Left lung (tissue), 10 donors: ENCODE data around the gene LARP1. TPM values are rescaled to one million over a fixed set of nuclear protein-coding genes. Genes with fewer than 3 reads are reported as not detected.

Experiments
- ATAC-seq: fragments of 200-7000 bp; cut with Tn5 transposase; one replicate; pipeline ENCODE4 v1.9.1; 2020; ENCODE audit warnings: moderate library complexity
- DNase-seq, 4 donors: peaks; one replicate each; pipeline ENCODE4 v3.0.0-alpha.2; 2013 to 2020
- H3K27ac ChIP-seq, 2 donors: fragments of 200-600 bp; sonication (generic) in 1 of 2; one replicate each; pipeline versions ENCODE4 v1.5.0 to v1.8.0; 2020 to 2021
- H3K27me3 ChIP-seq, 2 donors: fragments of 200-600 bp; sonication (generic) in 1 of 2; one replicate each; pipeline versions ENCODE4 v1.5.0 to v1.8.0; 2020 to 2021
- H3K36me3 ChIP-seq, 2 donors: fragments of 200-600 bp; sonication (generic) in 1 of 2; one replicate each; pipeline versions ENCODE4 v1.5.0 to v1.8.0; 2020 to 2021
- H3K4me1 ChIP-seq, 2 donors: fragments of 200-600 bp; one replicate each; pipeline ENCODE4 v1.8.0; 2021
- H3K4me3 ChIP-seq, 2 donors: fragments of 200-600 bp; sonication (generic) in 1 of 2; one replicate each; pipeline versions ENCODE4 v1.5.0 to v1.8.0; 2020 to 2021; ENCODE audit warnings: mild to moderate bottlenecking in 1 of 2
- H3K9me3 ChIP-seq, 2 donors: fragments of 200-600 bp; sonication (generic) in 1 of 2; one replicate each; pipeline versions ENCODE4 v1.5.0 to v1.8.0; 2020 to 2021
- CTCF ChIP-seq, 2 donors: fragments of 200-600 bp; sonication (generic) in 1 of 2; IDR thresholded peaks; one replicate each; pipeline versions ENCODE4 v1.5.0 to v1.8.0; 2021; ENCODE audit warnings: antibody characterized with exemption in 2 of 2
- intact Hi-C, 2 donors: fragments of 100-400 bp; cut with DNase I; formaldehyde crosslinking; loops; one replicate each; pipeline versions ENCODE4 v1.11.2 to v1.14.2; 2022
- polyA plus RNA-seq, 6 donors: library from polyadenylated mRNA; unstranded; fragments of 120-200 nt; gene quantifications; one replicate each; pipeline ENCODE4 v1.2.1, GENCODE V29; 2013; ENCODE audit not compliant: insufficient read length in 6 of 6
- total RNA-seq, 2 donors: library from RNA; stranded (reverse); fragmentation: NEBNext Ultra II Directional; extraction: Animal tissue kit (Norgen Biotek cat#: 25700); gene quantifications; one replicate each; pipeline ENCODE4 v1.2.1, GENCODE V29; 2021
- donor health status: DM: no; HTN: yes; CAD: no.
- donor health status: DM: no; HTN: no; CAD: no.

LARP1 gene
- total and polyA plus RNA-seq, 8 donors, result 90.3 to 172 (median 109) TPM

- peak in 3 of 4 donors; percentile 78 to 93 (median 79) for DNase-seq
- Histone ChIP-seq H3K4me3 (peak within 1 kb of the TSS; percentile 35), H3K9me3 (no peaks in the 10 kb centered on the region), H3K27me3 (no peaks in the 10 kb centered on the region), H3K27ac (peak within 1 kb of the TSS; percentile 39 to 88), H3K36me3 (no peaks in the 10 kb centered on the region), H3K4me1 (peaks cover 5 to 28% of the 10 kb centered on the region in 2 donors)
- peak; percentile 98 for ATAC-seq
- intact Hi-C loops, result no loop called here
- TF ChIP-seq CTCF (IDR thresholded peaks at IDR 0.05), result no peak
Observed at GRCh38 chr5:154850255-154851062, 95.3 kb downstream of the LARP1 start, which contains the start of gene FAXDC2. Gene FAXDC2, minus strand, starts transcription at chr5:154850603. Its CDS starts 12,425 bp downstream, at chr5:154838178.

- no peaks in the 10 kb centered on the region for H3K9me3 ChIP-seq
- no peaks in the 10 kb centered on the region for H3K27me3 ChIP-seq
- DNase-seq (no peak), ATAC-seq (no peak)
- intact Hi-C loops, result no loop called here
- peak overlapping the region; percentile 39 to 88 for H3K27ac ChIP-seq
- H3K4me1 ChIP-seq, result peaks cover 5 to 28% of the 10 kb centered on the region in 2 donors
- no peaks in the 10 kb centered on the region for H3K36me3 ChIP-seq
- H3K4me3 ChIP-seq, result no peak overlapping the region
- no peak for TF ChIP-seq CTCF (IDR thresholded peaks at IDR 0.05)
Observed at GRCh38 chr5:154851351-154851750, 96.2 kb downstream of the LARP1 start.

GRCh38 chr5:154857530-154858296 is 102.5 kb downstream of the LARP1 start:
- Histone ChIP-seq H3K27ac (peak overlapping the region; percentile 99 to 100), H3K4me1 (peaks cover 23 to 43% of the 10 kb centered on the region in 2 donors), H3K9me3 (no peaks in the 10 kb centered on the region), H3K36me3 (no peaks in the 10 kb centered on the region), H3K4me3 (peak overlapping the region; percentile 54 to 59), H3K27me3 (no peaks in the 10 kb centered on the region)
- ATAC-seq, result peak; percentile 80
- peak; percentile 96 to 99 (median 98) for DNase-seq
- intact Hi-C loops, result no loop called here
- no peak for TF ChIP-seq CTCF (IDR thresholded peaks at IDR 0.05)

GRCh38 chr5:154858297-154858971 is 103.3 kb downstream of the LARP1 start, which contains the start of gene CNOT8:
Gene CNOT8, plus strand, starts transcription at chr5:154858627. Its CDS starts 4,652 bp downstream, at chr5:154863279.
- no peak for TF ChIP-seq CTCF (IDR thresholded peaks at IDR 0.05)
- H3K4me1 ChIP-seq, result peaks cover 27 to 50% of the 10 kb centered on the region in 2 donors
- H3K27ac ChIP-seq, result peak within 1 kb of the TSS; percentile 99 to 100
- intact Hi-C loops, result no loop called here
- H3K27me3 ChIP-seq, result no peaks in the 10 kb centered on the region
- ATAC-seq (peak; percentile 88), DNase-seq (peak; percentile 98 to 100 (median 98))
- H3K9me3 ChIP-seq, result no peaks in the 10 kb centered on the region
- peaks cover 0 to 5% of the 10 kb centered on the region in 2 donors for H3K36me3 ChIP-seq
- peak within 1 kb of the TSS; percentile 54 to 59 for H3K4me3 ChIP-seq
